ENCODE results near the gene DLX1.
"Not testable (repeated sequence)": the region's sequence is repeated elsewhere in the genome, so short reads cannot be mapped to it uniquely, and the experiment has no call there.

DLX1 gene

GRCh38 chr2:172085460-172086159 lies at the start of gene DLX1:
DLX1 (plus strand) TSS chr2:172085507; CDS start chr2:172085678, 171 bp downstream.
- DNase-seq (ENCODE audit: extremely low spot score, insufficient read length, low read depth) (no peak), FAIRE-seq (peak; percentile 26)

DNA sequence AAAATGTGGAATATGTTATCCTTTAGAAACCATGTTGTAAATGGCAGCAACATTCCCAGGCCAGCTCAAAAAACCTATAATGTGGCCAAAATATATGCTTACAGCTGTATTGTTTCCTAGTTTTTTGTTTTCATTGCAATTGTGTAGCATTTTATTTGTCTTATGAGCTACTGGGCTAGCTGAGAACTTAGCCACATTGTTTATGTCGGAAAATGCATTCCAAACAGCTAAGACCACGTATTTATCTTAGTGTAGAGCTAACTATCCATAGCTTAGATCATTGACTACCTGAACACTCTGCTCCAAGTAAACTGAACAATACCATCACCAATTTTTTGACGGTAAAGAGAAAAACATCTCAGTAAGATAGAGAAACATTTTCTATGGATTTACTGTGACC lies 47.2 kb upstream of the DLX1 start:
- DNase-seq (ENCODE audit: extremely low spot score, insufficient read length, low read depth), result no peak
- peak; percentile 24 for FAIRE-seq

DNA sequence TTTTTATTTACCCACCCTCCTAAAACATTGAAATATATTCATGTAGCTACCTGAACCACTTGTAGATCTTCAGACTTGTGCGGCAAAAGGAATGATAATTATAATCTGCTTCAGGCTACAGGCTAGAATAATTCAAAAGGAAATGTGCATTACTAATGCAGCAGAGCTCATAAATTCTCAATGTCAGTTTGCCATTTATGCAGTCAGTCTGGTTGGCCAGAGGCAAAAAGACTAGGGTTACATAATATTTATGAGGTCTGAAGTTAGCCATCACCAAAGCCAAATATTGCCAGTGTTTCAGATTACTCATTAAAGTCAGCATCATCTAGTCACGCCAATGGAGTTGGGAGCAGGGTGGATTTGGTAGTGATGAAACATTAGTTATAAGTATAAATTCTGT lies 46.7 kb upstream of the DLX1 start:
- DNase-seq (ENCODE audit: extremely low spot score, insufficient read length, low read depth), result no peak
- no peak for FAIRE-seq

DNA sequence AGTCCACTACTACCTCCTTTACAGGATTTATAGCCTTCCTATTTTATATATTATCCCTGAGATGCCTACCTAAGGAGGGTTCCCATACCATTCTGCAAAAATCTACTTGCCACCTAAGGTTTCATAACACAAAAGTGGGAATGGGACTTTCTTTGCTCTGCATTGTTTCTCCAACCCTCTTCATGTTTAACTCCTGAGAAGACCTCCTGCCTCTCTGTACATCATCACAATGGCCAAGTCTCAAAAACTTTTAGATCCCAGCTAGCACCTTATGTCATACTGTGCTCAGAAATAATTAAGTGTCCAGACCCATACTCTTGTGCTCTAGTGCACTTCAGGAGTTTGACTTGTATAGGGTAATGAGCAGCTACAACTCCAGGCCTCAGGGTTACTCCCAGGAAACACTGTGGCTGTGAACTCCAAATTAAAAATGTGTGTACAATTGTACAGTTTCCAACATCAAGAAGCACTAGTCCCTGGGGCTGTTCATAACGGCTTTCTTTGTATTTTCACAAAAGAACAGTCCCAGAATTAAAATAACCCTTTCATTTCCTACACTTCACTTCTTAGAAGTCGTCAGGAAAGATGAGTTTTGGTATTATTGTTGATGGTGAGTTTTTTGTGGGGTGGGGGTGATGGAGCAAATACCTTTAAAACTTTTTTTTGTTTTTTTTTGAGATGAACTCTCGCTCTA lies 46.1 kb upstream of the DLX1 start:
- DNase-seq (ENCODE audit: extremely low spot score, insufficient read length, low read depth) (no peak), FAIRE-seq (no peak)

DNA sequence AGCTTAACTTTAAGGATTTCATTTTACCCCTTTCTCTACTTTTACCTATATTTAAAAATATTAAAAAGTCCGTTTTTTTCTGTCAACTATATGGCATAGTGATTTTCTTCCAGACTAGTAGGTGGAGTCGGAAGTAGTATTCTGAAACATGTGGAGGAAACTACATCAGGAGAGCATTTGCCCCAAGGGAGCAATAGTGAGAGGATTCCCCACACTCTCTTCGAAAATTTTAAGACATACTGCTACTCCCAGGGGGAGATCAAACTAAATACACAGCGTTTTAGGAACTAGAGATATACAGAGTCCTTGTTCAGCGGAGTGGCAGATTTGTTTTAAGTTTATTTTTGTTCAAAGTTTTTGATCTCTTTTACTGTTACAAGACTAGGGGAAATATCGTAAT lies 45.0 kb upstream of the DLX1 start:
- DNase-seq (ENCODE audit: extremely low spot score, insufficient read length, low read depth) (no peak), FAIRE-seq (no peak)

GRCh38 chr2:172046080-172046678 lies 39.1 kb upstream of the DLX1 start:
- no peak for FAIRE-seq
- DNase-seq (ENCODE audit: extremely low spot score, insufficient read length, low read depth), result no peak

- FAIRE-seq, result no peak
- DNase-seq (ENCODE audit: extremely low spot score, insufficient read length, low read depth), result no peak
Observed at GRCh38 chr2:172046866-172047565, 38.3 kb upstream of the DLX1 start.

DNA sequence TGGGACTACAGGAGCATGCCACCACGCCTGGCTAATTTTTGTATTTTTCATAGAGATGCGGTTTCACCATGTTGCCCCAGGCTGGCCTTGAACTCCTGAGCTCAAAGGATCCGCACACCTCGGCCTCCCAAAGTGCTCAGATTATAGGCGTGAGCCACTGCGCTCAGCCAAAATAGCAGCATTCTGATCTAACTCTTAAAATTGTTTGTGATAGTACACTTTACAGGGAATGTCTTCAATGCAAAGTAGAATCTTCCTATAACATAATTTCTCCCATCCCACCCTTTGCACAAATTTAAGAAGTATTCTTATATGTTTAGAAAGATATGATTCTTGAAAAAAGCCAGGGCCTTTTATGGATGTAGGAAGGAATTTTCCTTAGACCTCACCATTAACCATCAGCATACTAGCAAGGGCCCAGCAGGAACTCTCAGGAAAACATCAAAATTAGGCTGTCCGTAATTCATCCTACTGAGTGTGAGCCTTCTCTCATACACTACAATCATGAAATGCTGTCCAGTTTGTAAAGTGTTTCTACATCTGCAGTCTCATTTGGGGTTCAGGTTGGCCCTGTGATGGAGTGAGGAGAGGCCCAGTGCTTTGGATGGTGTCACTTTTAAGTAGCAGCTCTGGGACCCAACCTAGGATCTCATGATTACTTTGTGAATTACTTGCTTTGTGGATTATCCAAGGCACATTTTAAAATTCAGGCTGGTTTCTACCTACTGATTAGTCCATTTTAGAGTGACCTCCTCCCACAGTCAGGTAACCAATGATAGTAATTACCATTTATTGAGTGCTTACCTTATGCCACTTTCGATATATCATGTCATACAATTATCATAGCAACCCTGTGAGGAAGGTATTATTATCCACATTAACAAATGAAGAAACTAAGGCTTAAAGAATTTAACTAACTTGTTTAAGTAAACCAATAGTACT lies 37.5 kb upstream of the DLX1 start:
- DNase-seq (ENCODE audit: extremely low spot score, insufficient read length, low read depth), result no peak

DNA sequence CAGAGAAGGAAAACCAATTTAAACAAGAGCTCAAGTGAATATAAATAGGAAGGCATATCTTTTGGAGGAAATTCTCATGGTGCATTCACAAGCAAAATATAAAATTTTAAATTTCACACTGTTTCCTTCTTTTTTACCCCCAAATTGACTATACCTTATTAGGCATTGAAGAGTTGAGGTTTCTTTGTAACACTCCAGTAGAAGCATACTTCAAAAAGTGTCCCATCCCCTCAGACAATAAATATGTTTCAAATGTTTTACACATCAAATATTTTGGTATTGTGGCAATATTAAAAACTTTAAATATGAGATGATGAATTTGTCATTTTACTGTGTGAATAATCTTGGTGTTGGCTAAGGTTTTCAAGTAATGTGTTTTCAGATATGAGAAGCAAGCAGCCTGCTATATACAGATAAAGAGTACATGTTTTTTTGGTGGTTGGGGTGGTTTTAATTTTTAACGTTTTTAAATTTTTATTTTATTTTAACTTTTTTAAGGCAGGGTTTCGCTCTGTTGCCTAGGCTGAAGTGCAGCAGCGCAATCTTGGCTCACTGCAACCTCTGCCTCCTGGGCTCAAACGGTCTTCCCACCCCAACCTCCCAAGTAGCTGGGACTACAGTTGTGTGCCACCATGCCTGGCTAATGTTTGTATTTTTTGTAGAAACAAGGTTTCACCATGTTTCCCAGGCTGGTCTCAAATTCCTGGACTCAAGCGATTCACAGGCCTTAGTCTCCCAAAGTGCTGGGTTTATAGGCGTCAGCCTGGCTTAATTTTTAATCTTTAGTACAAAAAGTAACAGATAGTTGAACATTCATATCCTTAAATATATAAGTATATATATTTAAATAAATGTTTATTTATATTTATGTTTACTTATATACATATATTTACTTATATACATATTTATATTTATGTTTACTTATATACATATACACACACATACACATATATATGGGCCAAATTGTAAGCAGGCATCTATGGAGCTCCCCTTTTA lies 36.5 kb upstream of the DLX1 start:
- FAIRE-seq (no peak), DNase-seq (ENCODE audit: extremely low spot score, insufficient read length, low read depth) (no peak)

More for the DNA sequence above, 37.5 kb upstream of the DLX1 start:
- no peak for FAIRE-seq

DNA sequence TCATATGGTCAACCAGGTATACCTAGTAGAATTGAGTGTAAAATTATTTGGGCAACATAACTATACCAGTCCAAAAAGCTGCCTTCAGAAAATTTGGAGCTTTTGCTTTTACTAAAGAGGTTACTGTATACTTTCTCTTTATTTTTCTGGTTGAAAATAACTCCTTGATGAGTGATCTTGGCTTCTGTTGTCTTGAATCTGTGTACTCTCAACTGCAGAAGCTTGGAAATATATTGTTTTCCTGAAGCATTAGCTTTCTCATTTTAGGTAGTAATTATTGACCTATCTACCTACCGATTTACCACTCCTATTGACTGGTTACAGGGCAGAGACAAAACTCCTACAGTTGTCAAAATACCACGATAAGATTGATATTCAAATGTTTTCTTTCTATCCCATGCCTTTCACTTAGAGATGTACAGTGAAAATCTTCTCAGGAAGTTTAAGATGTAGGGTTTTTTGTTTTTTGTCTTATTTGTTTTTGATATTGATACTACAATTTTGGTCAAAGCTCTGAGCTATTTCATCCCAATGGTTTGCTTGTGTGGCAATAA lies 35.7 kb upstream of the DLX1 start:
- no peak for FAIRE-seq
- DNase-seq (ENCODE audit: extremely low spot score, insufficient read length, low read depth), result no peak

GRCh38 chr2:172050479-172051125 lies 34.7 kb upstream of the DLX1 start:
- no peak for FAIRE-seq

GRCh38 chr2:172052000-172052983 lies 33.0 kb upstream of the DLX1 start:
- DNase-seq (ENCODE audit: extremely low spot score, insufficient read length, low read depth) (no peak), FAIRE-seq (no peak)

More at GRCh38 chr2:172050479-172051125, 34.7 kb upstream of the DLX1 start:
- DNase-seq (ENCODE audit: extremely low spot score, insufficient read length, low read depth), result no peak

GRCh38 chr2:172053486-172053885 lies 31.8 kb upstream of the DLX1 start:
- FAIRE-seq (no peak), DNase-seq (ENCODE audit: extremely low spot score, insufficient read length, low read depth) (no peak)

DNA sequence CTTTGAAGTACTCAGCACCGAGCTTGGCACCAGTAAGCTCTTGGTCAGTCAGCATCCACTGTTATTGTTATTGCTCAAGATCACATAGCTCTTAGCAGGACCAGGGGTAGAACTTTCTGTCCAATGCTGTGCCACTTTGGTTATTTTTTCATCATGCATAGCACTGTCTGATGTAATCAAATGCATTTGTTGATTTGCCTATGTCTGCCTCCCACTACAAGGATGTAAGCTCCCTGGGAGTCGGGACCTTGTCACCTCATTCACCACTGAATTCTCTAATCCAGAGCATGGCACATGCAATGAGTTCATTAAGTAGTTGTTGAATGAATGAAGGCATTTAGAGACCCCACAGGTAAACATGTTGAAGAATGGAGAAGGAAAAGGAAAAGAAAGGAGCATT lies 29.0 kb upstream of the DLX1 start:
- no peak for FAIRE-seq

GRCh38 chr2:172058660-172059059 lies 26.6 kb upstream of the DLX1 start:
- FAIRE-seq, result no peak
- no peak for DNase-seq (ENCODE audit: extremely low spot score, insufficient read length, low read depth)

More for the DNA sequence above, 29.0 kb upstream of the DLX1 start:
- no peak for DNase-seq (ENCODE audit: extremely low spot score, insufficient read length, low read depth)

GRCh38 chr2:172060118-172060517 lies 25.2 kb upstream of the DLX1 start:
- FAIRE-seq, result not testable (repeated sequence)

More at GRCh38 chr2:172060118-172060517, 25.2 kb upstream of the DLX1 start:
- DNase-seq (ENCODE audit: extremely low spot score, insufficient read length, low read depth), result not testable (repeated sequence)
